Glomerular endothelial cell (primary cell): ENCODE data around the gene NOL9. TPM values are rescaled to one million over a fixed set of nuclear protein-coding genes. Genes with fewer than 3 reads are reported as not detected.

Experiments
- DNase-seq: peaks from one replicate; pipeline ENCODE4 v3.0.0-alpha.2; 2011; ENCODE audit warnings: low read depth, low spot score; ENCODE audit errors: extremely low read depth
- total RNA-seq: library from RNA; depleted of rRNA; stranded (reverse); fragments of >200 nt; gene quantifications from 2 replicates; pipeline ENCODE4 v1.2.3, GENCODE V29; 2015

NOL9 gene
- total RNA-seq, 1 donor from 2014 or later, result 32.1 TPM

GRCh38 chr1:6528492-6528891 lies 25.8 kb downstream of the NOL9 start:
- DNase-seq, result no peak

GRCh38 chr1:6526316-6526715 lies 28.0 kb downstream of the NOL9 start:
- DNase-seq, result no peak

GRCh38 chr1:6523566-6523965 lies 30.7 kb downstream of the NOL9 start:
- peak; percentile 16 for DNase-seq

GRCh38 chr1:6521536-6521935 lies 32.8 kb downstream of the NOL9 start:
- no peak for DNase-seq

GRCh38 chr1:6519935-6520671 lies 34.2 kb downstream of the NOL9 start:
- no peak for DNase-seq

- DNase-seq, result no peak
Observed at GRCh38 chr1:6519491-6519934, 34.8 kb downstream of the NOL9 start.

GRCh38 chr1:6517435-6517851 lies 36.9 kb downstream of the NOL9 start:
- no peak for DNase-seq

- DNase-seq, result no peak
Observed at GRCh38 chr1:6515771-6516170, 38.5 kb downstream of the NOL9 start.

- DNase-seq, result no peak
Observed at GRCh38 chr1:6513320-6513801, 41.0 kb downstream of the NOL9 start.

- DNase-seq, result no peak
Observed at GRCh38 chr1:6512908-6513280, 41.4 kb downstream of the NOL9 start.

GRCh38 chr1:6512245-6512907 lies 41.9 kb downstream of the NOL9 start:
- DNase-seq, result no peak

GRCh38 chr1:6511561-6512244 lies 42.6 kb downstream of the NOL9 start:
- DNase-seq, result no peak

GRCh38 chr1:6511056-6511455 lies 43.3 kb downstream of the NOL9 start:
- no peak for DNase-seq

- no peak for DNase-seq
Observed at GRCh38 chr1:6510493-6510892, 43.8 kb downstream of the NOL9 start.

- DNase-seq, result no peak
Observed at GRCh38 chr1:6509919-6510291, 44.4 kb downstream of the NOL9 start.

GRCh38 chr1:6509220-6509918 lies 44.9 kb downstream of the NOL9 start:
- DNase-seq, result no peak

GRCh38 chr1:6508816-6509189 lies 45.5 kb downstream of the NOL9 start:
- no peak for DNase-seq

GRCh38 chr1:6508154-6508815 lies 46.0 kb downstream of the NOL9 start:
- no peak for DNase-seq

- DNase-seq, result no peak
Observed at GRCh38 chr1:6507461-6507911, 46.8 kb downstream of the NOL9 start.

GRCh38 chr1:6507037-6507428 lies 47.3 kb downstream of the NOL9 start:
- no peak for DNase-seq
